Measurements from ENCODE around the gene MYO7B.

The MYO7B gene

DNA sequence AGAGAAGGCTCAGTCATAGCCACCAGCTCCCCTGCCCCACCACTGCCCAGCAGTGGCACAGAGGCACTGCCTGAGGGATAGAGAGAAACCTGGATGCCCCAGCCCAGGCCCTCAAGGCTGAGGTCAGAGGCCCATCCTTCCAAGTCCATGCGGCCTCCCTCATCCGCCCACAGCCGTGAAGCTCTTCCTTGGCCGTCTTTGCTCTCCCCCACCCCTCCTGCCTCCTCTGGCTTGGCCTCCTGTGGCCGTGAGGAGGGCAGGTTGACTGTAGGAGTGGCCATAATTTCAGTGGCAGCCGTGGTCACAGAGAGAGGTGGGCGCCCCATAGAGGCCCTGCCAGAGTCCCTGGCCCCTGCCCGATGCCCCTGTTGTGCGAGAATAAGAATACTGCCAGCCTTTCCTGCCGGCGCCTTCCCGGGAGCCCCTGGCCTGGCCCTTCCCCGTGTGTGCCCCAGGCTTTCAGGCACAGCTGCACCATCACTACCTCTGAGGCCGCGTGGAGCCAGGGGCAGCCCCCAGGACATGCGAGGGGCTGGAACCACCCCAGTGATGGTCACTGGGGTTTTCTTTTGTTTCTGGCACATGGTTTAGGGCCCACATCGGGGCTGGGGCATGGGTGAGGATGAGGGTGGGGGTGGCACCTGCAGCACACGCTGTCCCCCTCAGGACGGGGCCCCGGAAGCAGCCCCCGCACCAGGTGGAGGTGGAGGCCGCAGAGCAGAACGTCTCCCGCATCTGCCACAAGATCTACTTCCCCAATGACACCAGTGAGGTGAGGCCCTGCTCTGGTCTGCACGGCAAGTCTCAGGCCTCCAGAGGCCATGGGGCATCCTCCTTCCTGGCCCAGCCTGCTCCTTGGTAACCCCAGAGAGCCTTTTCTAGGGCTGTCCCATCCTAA lies 97.4 kb downstream of the MYO7B start:
- no peak for DNase-seq (ENCODE audit: low read depth)
- TF ChIP-seq, protein P1, sequence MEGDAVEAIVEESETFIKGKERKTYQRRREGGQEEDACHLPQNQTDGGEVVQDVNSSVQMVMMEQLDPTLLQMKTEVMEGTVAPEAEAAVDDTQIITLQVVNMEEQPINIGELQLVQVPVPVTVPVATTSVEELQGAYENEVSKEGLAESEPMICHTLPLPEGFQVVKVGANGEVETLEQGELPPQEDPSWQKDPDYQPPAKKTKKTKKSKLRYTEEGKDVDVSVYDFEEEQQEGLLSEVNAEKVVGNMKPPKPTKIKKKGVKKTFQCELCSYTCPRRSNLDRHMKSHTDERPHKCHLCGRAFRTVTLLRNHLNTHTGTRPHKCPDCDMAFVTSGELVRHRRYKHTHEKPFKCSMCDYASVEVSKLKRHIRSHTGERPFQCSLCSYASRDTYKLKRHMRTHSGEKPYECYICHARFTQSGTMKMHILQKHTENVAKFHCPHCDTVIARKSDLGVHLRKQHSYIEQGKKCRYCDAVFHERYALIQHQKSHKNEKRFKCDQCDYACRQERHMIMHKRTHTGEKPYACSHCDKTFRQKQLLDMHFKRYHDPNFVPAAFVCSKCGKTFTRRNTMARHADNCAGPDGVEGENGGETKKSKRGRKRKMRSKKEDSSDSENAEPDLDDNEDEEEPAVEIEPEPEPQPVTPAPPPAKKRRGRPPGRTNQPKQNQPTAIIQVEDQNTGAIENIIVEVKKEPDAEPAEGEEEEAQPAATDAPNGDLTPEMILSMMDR (IDR thresholded peaks at IDR 0.05; ENCODE audit: control insufficient read depth, extremely low read depth, insufficient read depth), result no peak
- H3K4me3 ChIP-seq (ENCODE audit: low read depth, low read length), result no peak overlapping the region

DNA sequence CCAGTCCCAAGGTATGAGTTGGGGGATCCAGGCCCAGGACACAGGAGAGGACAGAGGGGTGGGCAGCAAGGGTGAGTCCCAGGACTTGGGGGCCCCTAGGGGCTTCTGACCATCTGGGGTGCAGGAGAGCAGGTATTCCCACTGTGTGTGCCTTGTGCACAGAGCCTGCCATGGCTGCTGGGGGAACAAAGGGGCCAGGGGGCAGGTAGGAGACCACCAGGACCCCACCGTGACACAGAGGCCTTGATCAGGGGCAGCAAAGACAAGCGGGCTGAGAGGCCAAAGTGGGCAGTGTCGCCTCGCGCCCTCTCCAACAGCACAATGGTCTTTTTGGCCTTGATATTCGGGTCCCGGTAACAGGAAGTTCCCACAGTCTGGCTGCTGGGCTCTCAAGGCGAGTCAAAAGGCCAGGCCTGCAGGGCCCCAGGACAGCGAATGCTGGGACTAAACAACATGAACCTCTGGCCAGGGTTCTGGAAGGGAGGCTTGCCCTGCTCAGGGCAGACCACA lies 98.1 kb downstream of the MYO7B start:
- TF ChIP-seq, protein P1 (IDR thresholded peaks at IDR 0.05; ENCODE audit: control insufficient read depth, extremely low read depth, insufficient read depth), result no peak
- no peak for DNase-seq (ENCODE audit: low read depth)
- H3K4me3 ChIP-seq (ENCODE audit: low read depth, low read length), result no peak overlapping the region

DNA sequence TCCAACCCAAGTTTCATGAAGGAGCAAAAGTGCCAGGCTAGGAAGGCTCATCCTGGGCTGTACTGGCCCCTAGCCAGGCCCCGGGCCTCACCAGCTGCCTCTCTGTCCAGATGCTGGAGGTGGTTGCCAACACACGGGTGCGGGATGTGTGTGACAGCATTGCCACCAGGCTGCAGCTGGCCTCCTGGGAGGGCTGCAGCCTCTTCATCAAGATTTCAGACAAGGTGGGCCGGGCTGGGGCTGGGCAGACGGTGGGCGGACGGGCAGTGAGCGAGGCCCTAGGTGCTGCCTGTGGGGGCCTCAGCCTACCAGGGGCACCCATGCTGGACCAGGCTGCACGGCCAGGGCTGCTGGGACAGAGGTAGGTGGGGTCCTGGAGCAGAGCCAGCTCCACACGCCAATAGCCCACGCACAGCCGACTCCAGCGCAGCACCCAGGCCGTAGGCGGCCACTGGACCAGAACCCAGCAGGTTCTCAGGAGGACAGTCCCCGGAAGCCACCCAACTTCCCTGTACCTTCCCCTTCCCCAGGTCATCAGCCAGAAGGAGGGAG lies 98.7 kb downstream of the MYO7B start:
- no peak for DNase-seq (ENCODE audit: low read depth)
- no peak overlapping the region for H3K4me3 ChIP-seq (ENCODE audit: low read depth, low read length)
- TF ChIP-seq, protein P1 (IDR thresholded peaks at IDR 0.05; ENCODE audit: control insufficient read depth, extremely low read depth, insufficient read depth), result no peak

DNA sequence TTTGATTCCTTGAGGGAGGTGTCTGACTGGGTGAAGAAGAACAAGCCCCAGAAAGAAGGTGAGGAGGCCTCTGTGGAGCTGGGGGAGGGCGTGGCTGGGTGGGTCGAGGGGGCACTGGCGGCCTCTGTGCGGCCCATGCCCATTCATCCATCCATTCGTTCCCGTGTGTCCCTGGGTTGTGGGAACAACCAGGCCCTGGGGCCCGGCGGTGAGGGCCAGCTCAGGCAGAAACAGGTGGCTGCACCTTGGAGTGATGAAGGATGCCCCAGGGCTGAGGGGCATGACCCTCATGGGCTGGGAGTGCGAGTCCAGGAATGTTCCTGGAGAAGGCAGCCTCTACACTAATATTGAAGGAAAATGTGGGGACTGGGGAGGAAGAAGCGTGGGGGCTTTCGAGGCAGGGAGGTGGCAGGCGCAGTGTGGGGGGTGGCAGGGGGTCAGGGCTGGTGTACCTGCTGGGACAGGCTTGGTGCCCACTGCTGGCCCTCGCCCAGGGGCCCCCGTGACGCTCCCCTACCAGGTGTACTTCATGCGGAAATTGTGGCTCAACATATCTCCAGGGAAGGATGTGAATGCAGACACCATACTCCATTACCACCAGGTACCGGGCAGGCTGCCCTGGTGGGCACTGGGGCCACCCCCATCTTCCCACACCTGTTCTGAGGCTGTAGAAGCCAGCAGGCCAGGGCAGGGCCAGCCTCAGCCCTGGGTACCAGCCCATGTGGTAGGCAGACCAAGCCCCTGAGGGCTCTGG lies 99.3 kb downstream of the MYO7B start:
- no peak overlapping the region for H3K4me3 ChIP-seq (ENCODE audit: low read depth, low read length)
- no peak for DNase-seq (ENCODE audit: low read depth)
- TF ChIP-seq, protein P1 (IDR thresholded peaks at IDR 0.05; ENCODE audit: control insufficient read depth, extremely low read depth, insufficient read depth), result no peak

DNA sequence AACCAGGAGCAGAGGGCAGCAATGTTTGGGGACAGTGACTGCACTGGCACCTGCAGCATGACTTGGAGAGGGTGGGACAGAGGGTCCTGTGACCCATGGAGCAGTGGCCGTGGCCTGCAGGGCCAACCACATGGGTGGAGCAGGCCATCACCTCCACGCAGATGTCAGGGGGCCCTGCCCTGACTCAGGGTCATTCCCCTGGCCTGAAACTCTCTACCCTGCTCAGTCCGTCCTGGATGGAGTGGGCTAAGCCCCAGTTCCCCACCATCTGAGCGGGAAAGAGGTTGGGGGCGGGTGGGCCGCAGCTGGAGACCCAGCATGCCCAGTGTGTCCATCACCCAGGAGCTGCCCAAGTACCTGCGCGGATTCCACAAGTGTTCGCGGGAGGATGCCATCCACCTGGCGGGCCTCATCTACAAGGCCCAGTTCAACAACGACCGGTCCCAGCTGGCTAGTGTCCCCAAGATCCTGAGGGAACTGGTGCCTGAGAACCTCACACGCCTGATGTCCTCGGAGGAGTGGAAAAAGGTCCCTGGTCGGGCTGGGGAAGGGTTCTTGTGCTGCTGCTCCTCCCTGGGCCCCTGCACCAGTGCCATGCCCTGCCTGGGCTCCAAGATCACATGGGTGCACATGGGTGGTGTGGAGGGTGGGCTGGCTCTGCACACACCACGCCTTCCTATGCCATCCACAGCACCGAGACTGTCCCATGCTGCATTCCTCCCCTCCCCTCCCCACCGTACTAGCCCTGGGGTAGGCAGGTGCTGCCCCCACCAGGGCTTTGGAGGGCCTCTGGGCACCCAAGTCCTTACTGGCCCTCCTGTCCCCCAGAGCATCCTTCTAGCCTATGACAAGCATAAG lies 100.1 kb downstream of the MYO7B start:
- TF ChIP-seq, protein P1 (IDR thresholded peaks at IDR 0.05; ENCODE audit: control insufficient read depth, extremely low read depth, insufficient read depth), result no peak
- no peak for DNase-seq (ENCODE audit: low read depth)
- H3K4me3 ChIP-seq (ENCODE audit: low read depth, low read length), result no peak overlapping the region

Measured in LNCaP clone FGC (cell line).